ENCODE results near the gene OR51A2. TPM values are rescaled to one million over a fixed set of nuclear protein-coding genes. Genes with fewer than 3 reads are reported as not detected.

Gene OR51A2
- total and polyA plus RNA-seq, 10 of the 15 experiments (the other 5 are each of a cell fraction or from before 2014, with no cell fraction given) = not detected

GRCh38 chr11:4932751-4933150 lies 22.8 kb downstream of the OR51A2 start (continued):
- no peak for TF ChIP-seq CHD2 (IDR thresholded peaks at IDR 0.05; ENCODE audit: borderline replicate concordance, low read depth, low read length)

- TF ChIP-seq FOS (IDR thresholded peaks at IDR 0.05; ENCODE audit: borderline replicate concordance, extremely low read depth, insufficient read length) = no peak
- FAIRE-seq (no peak), DNase-seq (ENCODE audit: low read depth, low spot score) (no peak), ATAC-seq (no peak)
- Histone ChIP-seq H3K4me2 (ENCODE audit: control insufficient read depth, insufficient read depth) (no peak overlapping the region), H3K27ac (ENCODE audit: control insufficient read depth, insufficient read depth) (no peak overlapping the region), H4K20me1 (ENCODE audit: control insufficient read depth, insufficient read depth) (no peaks in the 10 kb centered on the region), H3K27me3 (replicated peaks in 1 of 2; ENCODE audit: control insufficient read depth in 2 of 2, insufficient read depth in 2 of 2, low read length in 1 of 2) (no peaks in the 10 kb centered on the region), H3K79me2 (ENCODE audit: control insufficient read depth, insufficient read depth, low read length) (no peaks in the 10 kb centered on the region), H2AFZ (ENCODE audit: control insufficient read depth, low read depth, low read length) (no peak overlapping the region), H3K4me3 (no peak overlapping the region), H3K4me1 (ENCODE audit: control insufficient read depth, insufficient read depth, low read length) (no peaks in the 10 kb centered on the region), H3K9ac (ENCODE audit: control insufficient read depth, insufficient read depth, low read length) (no peak overlapping the region), H3K9me3 (replicated peaks; ENCODE audit: control insufficient read depth, insufficient read depth, low read length) (no peaks in the 10 kb centered on the region), H3K36me3 (ENCODE audit: control insufficient read depth in 2 of 2, insufficient read depth in 2 of 2, low read length in 1 of 2) (no peaks in the 10 kb centered on the region)
- BruUV-seq (replicated peaks) = no TSS peak
- POLR2A ChIA-PET = no interaction called here
- SMC1A ChIA-PET (ENCODE audit: uncharacterized antibody, unreplicated experiment) = interaction anchor here (1.5 kb wide), 1 partner anchor 9 kb away, joined by 3 read pairs; no protein-coding TSS in a partner anchor
- CTCF ChIA-PET = no interaction called here
- in situ Hi-C loops (cut with MboI) = no loop called here
- intact Hi-C loops (cut with micrococcal nuclease; ENCODE audit: unreplicated experiment) = no loop called here
- RAD21 ChIA-PET (ENCODE audit: unreplicated experiment) = no interaction called here
Measured at GRCh38 chr11:4926608-4927007, 28.9 kb downstream of the OR51A2 start.

GRCh38 chr11:4924239-4924638 lies 31.3 kb downstream of the OR51A2 start, which contains the start of gene OR51G1:
OR51G1 (minus strand) TSS chr11:4924339; CDS start chr11:4924339, 0 bp downstream.
- H3K4me1 ChIP-seq (ENCODE audit: control insufficient read depth, insufficient read depth, low read length) = no peaks in the 10 kb centered on the region
- SMC1A ChIA-PET (ENCODE audit: uncharacterized antibody, unreplicated experiment) = no interaction called here
- FAIRE-seq (no peak), ATAC-seq (no peak), DNase-seq (ENCODE audit: low read depth, low spot score) (no peak)
- no peaks in the 10 kb centered on the region for H3K9me3 ChIP-seq (replicated peaks; ENCODE audit: control insufficient read depth, insufficient read depth, low read length)
- intact Hi-C loops (cut with micrococcal nuclease; ENCODE audit: unreplicated experiment) = no loop called here
- H3K79me2 ChIP-seq (ENCODE audit: control insufficient read depth, insufficient read depth, low read length) = no peaks in the 10 kb centered on the region
- no peaks in the 10 kb centered on the region for H3K27me3 ChIP-seq (replicated peaks in 1 of 2; ENCODE audit: control insufficient read depth in 2 of 2, insufficient read depth in 2 of 2, low read length in 1 of 2)
- BruUV-seq (replicated peaks) = no TSS peak
- CTCF ChIA-PET = no interaction called here
- no peak within 1 kb of the TSS for H2AFZ ChIP-seq (ENCODE audit: control insufficient read depth, low read depth, low read length)
- H3K4me2 ChIP-seq (ENCODE audit: control insufficient read depth, insufficient read depth) = no peak within 1 kb of the TSS
- H4K20me1 ChIP-seq (ENCODE audit: control insufficient read depth, insufficient read depth) = no peaks in the 10 kb centered on the region
- no peak within 1 kb of the TSS for H3K27ac ChIP-seq (ENCODE audit: control insufficient read depth, insufficient read depth)
- POLR2A ChIA-PET = no interaction called here
- in situ Hi-C loops (cut with MboI) = no loop called here
- RAD21 ChIA-PET (ENCODE audit: unreplicated experiment) = no interaction called here
- H3K4me3 ChIP-seq = no peak within 1 kb of the TSS
- no peaks in the 10 kb centered on the region for H3K36me3 ChIP-seq (ENCODE audit: control insufficient read depth in 2 of 2, insufficient read depth in 2 of 2, low read length in 1 of 2)
- no peak for TF ChIP-seq ZZZ3 (IDR thresholded peaks at IDR 0.05; ENCODE audit: control insufficient read depth, insufficient read length, low read depth)
- TF ChIP-seq IRF4 (IDR thresholded peaks at IDR 0.05; ENCODE audit: low read depth, low read length) = no peak
- 39% methylated on average over 1 of the region's 1 CpG for WGBS (ENCODE audit: insufficient coverage, insufficient replicate concordance, low lambda C conversion rate, missing lambda C conversion rate)
- no peak within 1 kb of the TSS for H3K9ac ChIP-seq (ENCODE audit: control insufficient read depth, insufficient read depth, low read length)
